Spleen (tissue), 11 donors: Measurements from ENCODE around the gene ATP7B. TPM values are rescaled to one million over a fixed set of nuclear protein-coding genes. Genes with fewer than 3 reads are reported as not detected.
"Not testable (repeated sequence)": the region's sequence is repeated elsewhere in the genome, so short reads cannot be mapped to it uniquely, and the experiment has no call there.

Source experiments
- DNase-seq: peaks from one replicate; pipeline ENCODE4 v3.0.0-alpha.2; 2020
- H3K27ac ChIP-seq, 8 donors: fragments of 200-600 bp; sonication (generic) in 7 of 8; 1 replicate in 4 of 8; 2 replicates in 4 of 8; pipeline versions ENCODE4 v1.5.0 to v1.8.0; 2016 to 2021; ENCODE audit warnings: inconsistent platforms in 4 of 8, mild to moderate bottlenecking in 4 of 8, moderate library complexity in 1 of 8
- H3K27me3 ChIP-seq, 7 donors: fragments of 200-600 bp; sonication (generic) in 6 of 7; replicated peaks in 1 of 7; 1 replicate in 4 of 7; 2 replicates in 3 of 7; pipeline versions ENCODE4 v1.5.0 to v1.8.0; 2016 to 2021; ENCODE audit warnings: inconsistent platforms in 3 of 7, mild to moderate bottlenecking in 1 of 7
- H3K36me3 ChIP-seq, 6 donors: fragments of 200-600 bp; sonication (generic) in 5 of 6; 1 replicate in 4 of 6; 2 replicates in 2 of 6; pipeline versions ENCODE4 v1.5.0 to v1.8.0; 2016 to 2021; ENCODE audit warnings: inconsistent platforms in 2 of 6
- H3K4me1 ChIP-seq, 6 donors: fragments of 200-600 bp; sonication (generic) in 5 of 6; 1 replicate in 3 of 6; 2 replicates in 3 of 6; pipeline versions ENCODE4 v1.5.0 to v1.8.0; 2016 to 2021; ENCODE audit warnings: inconsistent platforms in 3 of 6
- H3K4me3 ChIP-seq, 8 donors: fragments of 200-600 bp; sonication (generic) in 7 of 8; 1 replicate in 4 of 8; 2 replicates in 4 of 8; pipeline versions ENCODE4 v1.5.0 to v1.8.0; 2016 to 2021; ENCODE audit warnings: inconsistent platforms in 4 of 8, mild to moderate bottlenecking in 4 of 8, moderate library complexity in 2 of 8
- H3K9me3 ChIP-seq, 8 donors: fragments of 200-600 bp; sonication (generic) in 7 of 8; 1 replicate in 4 of 8; 2 replicates in 4 of 8; pipeline versions ENCODE4 v1.5.0 to v1.8.0; 2016 to 2021; ENCODE audit warnings: inconsistent platforms in 4 of 8
- POLR2A ChIP-seq, 3 donors: fragments of 450-650 bp; IDR thresholded peaks; one replicate each; pipeline ENCODE4 v1.5.1; 2017; ENCODE audit warnings: antibody characterized with exemption in 3 of 3, mild to moderate bottlenecking in 1 of 3
- POLR2AphosphoS5 ChIP-seq, 3 donors: sonication (generic); formaldehyde crosslinking; IDR thresholded peaks; one replicate each; pipeline ENCODE4 v1.5.1; 2017; ENCODE audit warnings: antibody characterized with exemption in 3 of 3
- WGBS, 5 donors: extraction: QIAGEN DNeasy Blood & Tissue Kit in 3 of 5; methylation state at CpG; one replicate each; pipeline versions ENCODE4 v1.1.5 to v1.1.7; 2013 to 2018; 5-methylcytosine and 5-hydroxymethylcytosine counted together
- intact Hi-C: fragments of 100-400 bp; cut with DNase I; formaldehyde crosslinking; loops from one replicate; pipeline ENCODE4 v1.15.0; 2023; ENCODE audit warnings: low total_unique reads
- polyA plus RNA-seq, 3 donors: library from polyadenylated mRNA; stranded (reverse); fragments of 200-250 nt; gene quantifications; one replicate each; pipeline ENCODE4 v1.2.1, GENCODE V29; 2013
- total RNA-seq, 7 donors: library from RNA; depleted of rRNA in 3 of 7; stranded (reverse); fragments of >200 nt in 3 of 7; fragmentation: NEBNext Ultra II Directional in 4 of 7; extraction: Animal tissue kit (Norgen Biotek cat#: 25700) in 4 of 7; gene quantifications; one replicate each; pipeline versions ENCODE4 v1.1.0 to v1.2.1, GENCODE V29; 2016 to 2021
- TF ChIP-seq, protein P1 (sequence below), 11 experiments: fragments of 200-600 bp in 7 of 11; fragments of 450-650 bp in 4 of 11; sonication (generic) in 4 of 11; IDR thresholded peaks in 8 of 11; conservative IDR thresholded peaks in 3 of 11; 1 replicate in 7 of 11; 2 replicates in 4 of 11; pipeline versions ENCODE4 v1.4.0 to v1.8.0; 2016 to 2021; ENCODE audit warnings: antibody characterized with exemption in 11 of 11, inconsistent platforms in 4 of 11, mild to moderate bottlenecking in 1 of 11
- donor health status: healthy with polysubstance abuse.
- donor health status: DM: no; HTN: no; CAD: no; lungs with moderate emphysema.
- donor health status: DM: no; HTN: no; CAD: no.
- donor health status: Bipolar disorder and iron deficiency.
- donor health status: healthy.
- donor health status: DM: no; HTN: no; CAD: no.
- donor health status: DM: yes; HTN: yes; CAD: no.

Gene ATP7B
- total and polyA plus RNA-seq, 10 donors, result 0.17 to 3.7 (median 2.4) TPM

DNA sequence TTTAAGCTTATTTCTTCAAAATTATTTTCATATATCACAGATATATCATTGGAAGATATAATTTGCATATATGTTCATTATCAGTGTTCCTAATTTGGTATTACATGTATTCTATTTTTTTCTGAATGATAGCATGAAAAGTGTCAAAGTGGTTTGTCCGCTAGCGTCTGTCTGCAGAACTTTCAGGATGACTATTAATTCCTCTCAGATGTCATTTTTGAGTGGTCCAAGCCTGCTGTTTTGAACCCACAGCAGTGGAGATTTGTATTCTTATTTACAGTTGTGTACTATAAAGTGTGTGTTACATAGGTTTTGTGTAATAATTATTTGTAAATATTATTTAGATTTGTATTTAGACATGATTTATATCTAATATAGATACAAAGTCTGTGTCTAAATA, 21.8 kb upstream of the ATP7B start:
- H3K4me1 ChIP-seq, result no peaks in the 10 kb centered on the region
- WGBS, 5 donors, result 61 to 91% (median 79%) methylated on average over 2 of the region's 2 CpGs
- H3K4me3 ChIP-seq, result no peak overlapping the region
- H3K9me3 ChIP-seq, result no peaks in the 10 kb centered on the region
- H3K36me3 ChIP-seq, result peaks cover 0 to 25% (median 12%) of the 10 kb centered on the region in 6 donors
- no peak for TF ChIP-seq POLR2AphosphoS5 (IDR thresholded peaks at IDR 0.05)
- intact Hi-C loops, result no loop called here
- DNase-seq, result no peak
- no peak overlapping the region for H3K27ac ChIP-seq
- H3K27me3 ChIP-seq, result no peaks in the 10 kb centered on the region

DNA sequence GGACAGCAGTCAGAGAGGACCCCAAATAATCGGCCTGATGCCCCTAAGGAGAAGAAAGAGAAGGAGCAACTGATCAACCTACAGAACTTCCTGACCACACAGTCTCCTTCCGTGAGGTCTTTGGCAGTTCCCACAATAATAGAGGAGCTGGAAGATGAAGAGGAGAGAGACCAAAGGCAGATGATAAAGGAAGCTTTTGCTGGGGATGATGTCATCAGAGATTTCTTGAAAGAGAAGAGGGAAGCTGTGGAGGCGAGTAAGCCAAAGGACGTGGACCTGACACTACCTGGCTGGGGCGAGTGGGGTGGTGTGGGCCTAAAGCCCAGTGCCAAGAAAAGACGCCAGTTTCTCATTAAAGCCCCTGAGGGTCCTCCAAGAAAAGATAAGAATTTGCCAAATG, 19.2 kb upstream of the ATP7B start:
- 93 to 98% (median 95%) methylated on average over 6 of the region's 6 CpGs for WGBS, 5 donors
- intact Hi-C loops, result not testable (repeated sequence)

DNA sequence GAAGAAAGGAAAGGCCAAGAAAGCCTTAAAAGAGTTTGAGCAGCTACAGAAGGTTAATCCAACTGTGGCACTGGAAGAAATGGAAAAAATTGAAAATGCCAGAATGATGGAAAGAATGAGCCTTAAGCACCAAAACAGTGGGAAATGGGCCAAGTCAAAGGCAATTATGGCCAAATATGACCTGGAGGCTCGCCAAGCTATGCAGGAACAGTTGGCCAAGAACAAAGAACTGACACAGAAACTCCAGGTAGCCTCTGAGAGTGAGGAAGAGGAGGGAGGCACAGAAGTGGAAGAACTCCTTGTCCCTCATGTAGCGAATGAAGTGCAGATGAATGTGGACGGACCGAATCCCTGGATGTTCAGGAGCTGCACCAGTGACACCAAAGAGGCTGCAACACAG, 18.3 kb upstream of the ATP7B start:
- Histone ChIP-seq H3K4me1 (no peaks in the 10 kb centered on the region), H3K27me3 (no peaks in the 10 kb centered on the region), H3K9me3 (no peaks in the 10 kb centered on the region), H3K4me3 (no peak overlapping the region), H3K27ac (no peak overlapping the region), H3K36me3 (peaks cover 0 to 60% (median 18%) of the 10 kb centered on the region in 6 donors)
- 80 to 99% (median 94%) methylated on average over 4 of the region's 4 CpGs for WGBS, 5 donors
- DNase-seq, result no peak
- TF ChIP-seq, protein P1, sequence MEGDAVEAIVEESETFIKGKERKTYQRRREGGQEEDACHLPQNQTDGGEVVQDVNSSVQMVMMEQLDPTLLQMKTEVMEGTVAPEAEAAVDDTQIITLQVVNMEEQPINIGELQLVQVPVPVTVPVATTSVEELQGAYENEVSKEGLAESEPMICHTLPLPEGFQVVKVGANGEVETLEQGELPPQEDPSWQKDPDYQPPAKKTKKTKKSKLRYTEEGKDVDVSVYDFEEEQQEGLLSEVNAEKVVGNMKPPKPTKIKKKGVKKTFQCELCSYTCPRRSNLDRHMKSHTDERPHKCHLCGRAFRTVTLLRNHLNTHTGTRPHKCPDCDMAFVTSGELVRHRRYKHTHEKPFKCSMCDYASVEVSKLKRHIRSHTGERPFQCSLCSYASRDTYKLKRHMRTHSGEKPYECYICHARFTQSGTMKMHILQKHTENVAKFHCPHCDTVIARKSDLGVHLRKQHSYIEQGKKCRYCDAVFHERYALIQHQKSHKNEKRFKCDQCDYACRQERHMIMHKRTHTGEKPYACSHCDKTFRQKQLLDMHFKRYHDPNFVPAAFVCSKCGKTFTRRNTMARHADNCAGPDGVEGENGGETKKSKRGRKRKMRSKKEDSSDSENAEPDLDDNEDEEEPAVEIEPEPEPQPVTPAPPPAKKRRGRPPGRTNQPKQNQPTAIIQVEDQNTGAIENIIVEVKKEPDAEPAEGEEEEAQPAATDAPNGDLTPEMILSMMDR (IDR thresholded peaks at IDR 0.05 in 8 of 11, conservative IDR thresholded peaks at IDR 0.05 in 3 of 11), result no peak
- TF ChIP-seq POLR2AphosphoS5 (IDR thresholded peaks at IDR 0.05), result no peak
- TF ChIP-seq POLR2A (IDR thresholded peaks at IDR 0.05), result no peak
- intact Hi-C loops, result no loop called here

More for the DNA sequence above, 19.2 kb upstream of the ATP7B start:
- H3K4me1 ChIP-seq, H3K27me3 ChIP-seq, DNase-seq, H3K9me3 ChIP-seq, H3K27ac ChIP-seq, H3K4me3 ChIP-seq: not testable (repeated sequence)
- H3K36me3 ChIP-seq, result peaks cover 0 to 51% (median 18%) of the 10 kb centered on the region in 6 donors

DNA sequence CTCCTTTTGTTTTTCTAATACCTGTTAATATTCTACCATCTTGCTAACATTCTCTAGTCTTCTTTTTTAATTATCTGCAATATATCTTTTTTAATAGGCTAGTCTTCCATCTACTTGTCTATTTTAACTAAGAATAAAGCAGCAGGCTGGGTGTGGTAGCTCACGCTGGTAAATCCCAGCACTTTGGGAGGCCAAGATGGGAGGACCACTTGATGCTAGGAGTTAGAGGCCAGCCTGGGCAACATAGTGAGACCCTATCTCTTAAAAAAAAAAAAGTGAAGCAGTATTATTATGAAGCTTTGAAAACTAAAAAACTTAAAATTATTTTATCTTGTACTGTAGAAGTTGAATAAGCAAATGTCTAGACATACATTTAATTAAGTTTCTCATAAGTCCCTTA, 16.6 kb upstream of the ATP7B start:
- H3K4me1 ChIP-seq, result no peaks in the 10 kb centered on the region
- TF ChIP-seq POLR2AphosphoS5 (IDR thresholded peaks at IDR 0.05), result no peak
- TF ChIP-seq POLR2A (IDR thresholded peaks at IDR 0.05), result no peak
- TF ChIP-seq, protein P1 (IDR thresholded peaks at IDR 0.05 in 8 of 11, conservative IDR thresholded peaks at IDR 0.05 in 3 of 11), result no peak
- intact Hi-C loops, result no loop called here
- H3K27ac ChIP-seq, result no peak overlapping the region
- DNase-seq, result no peak
- H3K4me3 ChIP-seq, result no peak overlapping the region
- peaks cover 0 to 77% (median 31%) of the 10 kb centered on the region in 6 donors for H3K36me3 ChIP-seq
- no peaks in the 10 kb centered on the region for H3K27me3 ChIP-seq
- 93 to 100% (median 97%) methylated on average over 1 of the region's 1 CpG for WGBS, 5 donors
- H3K9me3 ChIP-seq, result no peaks in the 10 kb centered on the region

DNA sequence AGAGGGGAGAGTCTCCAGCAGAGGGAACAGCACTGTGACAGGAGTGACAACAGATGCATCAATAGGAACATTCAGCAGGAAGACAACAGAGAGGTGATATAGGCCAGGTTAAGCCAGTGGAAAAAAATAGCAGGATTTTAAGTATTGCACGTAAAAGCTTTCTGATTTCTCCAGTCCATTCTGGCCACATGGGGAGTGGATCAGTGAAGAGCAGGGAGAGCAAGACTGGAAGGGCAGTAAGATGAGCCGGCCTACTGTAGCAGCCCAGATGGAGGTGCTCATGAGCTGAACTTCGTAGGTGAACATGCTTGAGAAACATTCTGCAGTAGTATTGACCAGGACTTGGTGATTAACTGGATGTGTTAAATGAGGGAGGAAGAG, 15.0 kb upstream of the ATP7B start:
- Histone ChIP-seq H3K27ac (no peak overlapping the region), H3K4me1 (no peaks in the 10 kb centered on the region), H3K27me3 (no peaks in the 10 kb centered on the region), H3K9me3 (no peaks in the 10 kb centered on the region), H3K4me3 (no peak overlapping the region), H3K36me3 (peaks cover 0 to 93% (median 37%) of the 10 kb centered on the region in 6 donors)
- TF ChIP-seq POLR2A (IDR thresholded peaks at IDR 0.05), result no peak
- TF ChIP-seq, protein P1 (IDR thresholded peaks at IDR 0.05 in 8 of 11, conservative IDR thresholded peaks at IDR 0.05 in 3 of 11), result no peak
- no peak for TF ChIP-seq POLR2AphosphoS5 (IDR thresholded peaks at IDR 0.05)
- WGBS, 5 donors, result 95 to 99% (median 98%) methylated on average over 3 of the region's 3 CpGs
- intact Hi-C loops, result no loop called here
- DNase-seq, result no peak
